Activated gamma-delta T cell treated with anti-CD3 and anti-CD28 coated beads, Interleukin-2, amount 50 U/mL, for 16 hours (primary cell): ENCODE measurements around the gene PDE6B.
A peak's percentile ranks its signal among the peaks of the same experiment; 100 is the strongest.
"Not testable (repeated sequence)": the region's sequence is repeated elsewhere in the genome, so short reads cannot be mapped to it uniquely, and the experiment has no call there.

Experiments
- DNase-seq: peaks from one replicate; pipeline ENCODE4 v3.0.0-alpha.2; 2020; ENCODE audit warnings: low read depth

PDE6B gene

GRCh38 chr4:656436-657337 lies 31.3 kb downstream of the PDE6B start:
- no peak for DNase-seq

- no peak for DNase-seq
Observed at GRCh38 chr4:657338-657833, 32.0 kb downstream of the PDE6B start.

GRCh38 chr4:657834-658667 lies 32.7 kb downstream of the PDE6B start:
- DNase-seq = no peak

- no peak for DNase-seq
Observed at GRCh38 chr4:658681-659667, 33.6 kb downstream of the PDE6B start.

GRCh38 chr4:659851-660250 lies 34.5 kb downstream of the PDE6B start:
- no peak for DNase-seq

- no peak for DNase-seq
Observed at GRCh38 chr4:660401-660800, 35.0 kb downstream of the PDE6B start.

- no peak for DNase-seq
Observed at GRCh38 chr4:661231-661630, 35.9 kb downstream of the PDE6B start.

GRCh38 chr4:661881-662761 lies 36.7 kb downstream of the PDE6B start:
- no peak for DNase-seq

- no peak for DNase-seq
Observed at GRCh38 chr4:663046-663437, 37.7 kb downstream of the PDE6B start.

- peak; percentile 72 for DNase-seq
Observed at GRCh38 chr4:663438-664428, 38.4 kb downstream of the PDE6B start.

- DNase-seq = no peak
Observed at GRCh38 chr4:664713-665231, 39.4 kb downstream of the PDE6B start.

- no peak for DNase-seq
Observed at GRCh38 chr4:665381-665750, 40.0 kb downstream of the PDE6B start.

GRCh38 chr4:665751-666435 lies 40.5 kb downstream of the PDE6B start:
- DNase-seq = no peak

GRCh38 chr4:666436-666810 lies 41.0 kb downstream of the PDE6B start:
- DNase-seq = no peak

- no peak for DNase-seq
Observed at GRCh38 chr4:666822-667544, 41.6 kb downstream of the PDE6B start.

- DNase-seq = no peak
Observed at GRCh38 chr4:667545-667925, 42.2 kb downstream of the PDE6B start.

GRCh38 chr4:668219-668618 lies 42.8 kb downstream of the PDE6B start:
- not testable (repeated sequence) for DNase-seq
